Uterus (tissue), 2 donors: ENCODE results near the gene ZNF331.

ENCODE experiments used
- POLR2A ChIP-seq, 2 donors: fragments of 450-650 bp; IDR thresholded peaks; one replicate each; pipeline ENCODE4 v1.6.1; 2016; ENCODE audit warnings: antibody characterized with exemption in 2 of 2, mild to moderate bottlenecking in 1 of 2, moderate library complexity in 1 of 2
- TF ChIP-seq, protein P1 (sequence below), 4 experiments: fragments of 200-600 bp in 2 of 4; fragments of 450-650 bp in 2 of 4; sonication (generic) in 2 of 4; IDR thresholded peaks; one replicate each; pipeline ENCODE4 v1.5.1; 2016 to 2019; ENCODE audit warnings: antibody characterized with exemption in 4 of 4, mild to moderate bottlenecking in 2 of 4, moderate library complexity in 1 of 4

DNA sequence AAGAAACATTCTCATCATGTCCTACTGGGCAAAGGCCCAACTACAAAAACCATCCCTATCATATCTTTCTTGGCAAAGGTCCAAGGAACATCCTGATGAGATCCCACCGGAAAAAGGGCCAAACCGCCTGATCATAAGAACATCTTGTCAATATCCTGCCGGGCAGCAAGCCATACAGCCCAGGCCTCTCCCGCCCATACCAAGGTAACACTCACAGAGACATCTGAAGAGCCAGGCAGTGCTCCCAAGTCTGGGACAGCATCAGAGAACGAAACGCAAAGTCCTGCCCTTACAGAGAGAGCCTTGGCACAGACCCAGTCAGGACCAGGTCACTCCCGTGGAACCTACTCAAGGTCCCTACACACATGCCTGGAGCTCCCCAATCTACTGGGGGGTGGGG is 18.5 kb upstream of the ZNF331 start:
- TF ChIP-seq, protein P1, sequence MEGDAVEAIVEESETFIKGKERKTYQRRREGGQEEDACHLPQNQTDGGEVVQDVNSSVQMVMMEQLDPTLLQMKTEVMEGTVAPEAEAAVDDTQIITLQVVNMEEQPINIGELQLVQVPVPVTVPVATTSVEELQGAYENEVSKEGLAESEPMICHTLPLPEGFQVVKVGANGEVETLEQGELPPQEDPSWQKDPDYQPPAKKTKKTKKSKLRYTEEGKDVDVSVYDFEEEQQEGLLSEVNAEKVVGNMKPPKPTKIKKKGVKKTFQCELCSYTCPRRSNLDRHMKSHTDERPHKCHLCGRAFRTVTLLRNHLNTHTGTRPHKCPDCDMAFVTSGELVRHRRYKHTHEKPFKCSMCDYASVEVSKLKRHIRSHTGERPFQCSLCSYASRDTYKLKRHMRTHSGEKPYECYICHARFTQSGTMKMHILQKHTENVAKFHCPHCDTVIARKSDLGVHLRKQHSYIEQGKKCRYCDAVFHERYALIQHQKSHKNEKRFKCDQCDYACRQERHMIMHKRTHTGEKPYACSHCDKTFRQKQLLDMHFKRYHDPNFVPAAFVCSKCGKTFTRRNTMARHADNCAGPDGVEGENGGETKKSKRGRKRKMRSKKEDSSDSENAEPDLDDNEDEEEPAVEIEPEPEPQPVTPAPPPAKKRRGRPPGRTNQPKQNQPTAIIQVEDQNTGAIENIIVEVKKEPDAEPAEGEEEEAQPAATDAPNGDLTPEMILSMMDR (IDR thresholded peaks at IDR 0.05) = no peak
- no peak for TF ChIP-seq POLR2A (IDR thresholded peaks at IDR 0.05)
